SW480 (cell line): ENCODE measurements around the gene LENG1.
A peak's percentile ranks its signal among the peaks of the same experiment; 100 is the strongest.

Experiments
- DNase-seq: peaks from one replicate; pipeline ENCODE4 v3.0.0-alpha.2; 2016; ENCODE audit warnings: low spot score

The LENG1 gene

DNA sequence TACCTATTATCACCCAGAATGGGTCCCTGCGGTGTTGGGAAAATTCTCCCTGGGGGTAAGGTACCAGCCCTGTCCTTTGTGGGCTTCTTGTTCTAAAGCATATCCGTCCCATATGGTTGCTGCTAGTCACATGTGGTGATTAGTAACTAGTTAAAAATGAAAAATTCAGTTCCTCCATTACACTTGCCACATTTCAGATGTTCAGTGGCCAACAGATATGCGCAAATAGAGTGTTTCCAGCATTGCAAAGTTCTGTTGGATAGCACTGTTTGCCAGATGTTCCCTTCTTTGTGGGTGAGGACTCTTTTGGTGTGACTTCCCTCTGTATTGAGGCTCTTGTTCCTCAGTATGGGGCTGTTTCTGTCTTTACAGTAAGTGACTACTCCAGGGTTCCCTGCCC is 18.2 kb downstream of the LENG1 start:
- DNase-seq: no peak

DNA sequence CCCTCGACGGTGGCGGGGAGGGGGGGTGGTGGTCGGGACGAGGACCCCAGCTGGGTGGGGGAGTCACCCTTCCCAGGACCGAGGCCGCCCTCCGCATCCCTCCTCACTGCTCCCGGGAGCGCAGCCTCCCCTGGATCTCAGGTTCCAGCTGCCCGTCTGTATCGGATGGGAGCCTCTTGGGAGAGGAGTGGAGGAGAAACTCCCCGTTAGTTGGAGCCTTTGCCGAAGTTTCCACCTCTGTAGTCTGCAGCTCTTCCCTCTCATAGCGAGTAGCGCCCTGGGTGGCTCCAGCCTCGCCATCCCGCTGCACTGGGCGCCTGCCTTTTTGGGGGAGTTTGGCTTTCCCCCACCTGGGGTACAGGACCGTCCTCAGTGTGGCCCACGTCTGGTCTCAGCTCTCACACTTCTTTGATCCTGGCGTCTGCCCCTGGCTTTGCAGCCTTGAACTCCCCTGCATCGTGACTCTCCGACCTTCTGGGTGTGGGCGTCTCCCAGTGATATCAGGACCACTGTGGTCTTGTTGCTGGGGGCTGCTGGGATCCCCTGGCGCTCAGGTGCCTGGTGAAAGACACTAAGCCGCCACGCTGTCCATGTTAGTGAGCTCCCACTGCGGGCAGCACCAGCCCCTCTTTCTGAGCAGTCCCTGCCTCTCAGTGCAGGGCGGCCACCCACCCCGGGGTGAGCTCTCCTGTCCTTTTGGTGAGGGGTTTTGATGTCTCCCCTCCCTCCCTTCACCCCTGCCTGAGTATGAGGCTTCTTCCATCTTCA is 20.8 kb downstream of the LENG1 start:
- DNase-seq: no peak

DNA sequence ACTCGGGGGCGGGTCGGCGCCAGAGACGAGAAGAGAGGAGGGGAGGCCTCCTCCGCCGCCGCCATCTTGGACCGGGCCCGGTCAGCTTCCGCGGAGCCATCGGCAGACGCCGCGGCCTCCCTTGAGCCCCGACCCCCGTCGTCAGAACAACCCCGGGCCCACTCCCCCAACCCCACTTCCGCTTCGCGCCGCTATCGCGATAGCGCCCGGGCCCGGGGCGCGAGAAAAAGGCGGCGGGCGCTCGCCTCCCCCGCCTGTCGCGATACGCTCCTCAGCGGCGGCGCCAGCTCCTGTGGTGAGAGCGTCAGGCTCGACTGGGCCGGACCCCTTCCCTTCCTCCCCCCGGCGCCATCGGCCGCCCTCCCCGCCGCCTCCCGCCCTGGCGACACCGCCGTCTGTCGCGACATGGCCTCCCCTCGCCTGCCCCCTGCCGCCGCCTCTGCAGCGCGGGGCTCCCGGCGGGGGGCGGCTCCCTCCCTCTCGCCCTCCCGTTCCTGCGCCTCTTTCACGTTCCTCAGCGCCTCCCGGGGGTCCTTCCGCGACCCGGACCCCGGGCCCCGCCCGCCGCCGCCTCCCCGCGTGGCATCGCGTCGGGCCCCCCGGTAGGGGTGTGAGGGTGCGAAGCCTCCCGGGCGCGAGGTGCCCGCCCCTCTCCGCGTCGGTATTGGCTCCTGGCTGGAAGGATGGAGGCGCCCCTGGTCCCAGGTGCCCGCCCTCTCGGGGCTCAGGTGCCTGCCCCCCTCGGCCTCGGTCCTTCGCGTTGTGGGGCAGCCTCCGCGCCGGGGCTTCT is 21.6 kb downstream of the LENG1 start, which contains the start of gene CNOT3:
Gene CNOT3, plus strand, starts transcription at position 64 of the 790 bp plus-strand sequence. CDS start 5,217 bp downstream, outside the sequence.
- DNase-seq: no peak

DNA sequence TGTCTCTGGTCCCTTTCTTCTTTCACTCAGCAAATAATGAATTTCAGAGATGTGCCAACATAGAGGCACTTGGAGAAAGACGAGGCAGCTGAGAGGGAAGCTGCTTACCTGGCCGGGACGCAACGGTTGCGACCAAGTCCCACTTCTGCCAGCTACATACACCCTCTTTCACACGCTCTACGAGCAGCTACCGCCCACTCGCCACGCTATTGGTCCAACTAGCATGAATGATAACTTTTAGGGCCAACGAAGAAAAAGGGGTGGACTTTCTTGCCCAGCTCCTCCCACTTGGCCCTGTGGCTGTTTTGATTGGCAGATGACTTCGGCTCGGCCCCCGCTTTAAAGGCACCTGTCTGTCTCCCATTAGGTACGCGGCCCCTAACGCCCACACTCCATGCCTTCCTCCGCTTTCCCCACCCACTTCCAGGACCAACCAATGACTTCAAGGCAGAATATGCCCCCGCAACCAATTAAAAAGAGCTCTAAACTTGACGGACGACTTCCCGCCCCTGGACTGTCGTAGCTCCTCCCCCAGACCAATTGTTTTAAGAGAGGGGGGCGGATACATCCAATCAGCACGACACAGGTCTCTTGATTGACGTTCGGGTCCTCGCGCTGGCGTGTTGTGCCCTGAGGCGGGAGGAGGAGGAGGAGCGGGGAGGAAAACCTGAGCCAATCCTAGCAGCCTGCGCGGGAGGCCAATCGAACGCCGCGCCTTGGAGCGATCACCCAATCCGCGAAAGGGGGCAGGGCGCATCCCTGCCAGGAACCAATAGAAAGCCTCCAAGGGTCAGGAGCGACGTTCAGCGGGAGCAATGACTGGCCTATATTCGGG is 22.4 kb downstream of the LENG1 start:
- DNase-seq: peak; percentile 100

DNA sequence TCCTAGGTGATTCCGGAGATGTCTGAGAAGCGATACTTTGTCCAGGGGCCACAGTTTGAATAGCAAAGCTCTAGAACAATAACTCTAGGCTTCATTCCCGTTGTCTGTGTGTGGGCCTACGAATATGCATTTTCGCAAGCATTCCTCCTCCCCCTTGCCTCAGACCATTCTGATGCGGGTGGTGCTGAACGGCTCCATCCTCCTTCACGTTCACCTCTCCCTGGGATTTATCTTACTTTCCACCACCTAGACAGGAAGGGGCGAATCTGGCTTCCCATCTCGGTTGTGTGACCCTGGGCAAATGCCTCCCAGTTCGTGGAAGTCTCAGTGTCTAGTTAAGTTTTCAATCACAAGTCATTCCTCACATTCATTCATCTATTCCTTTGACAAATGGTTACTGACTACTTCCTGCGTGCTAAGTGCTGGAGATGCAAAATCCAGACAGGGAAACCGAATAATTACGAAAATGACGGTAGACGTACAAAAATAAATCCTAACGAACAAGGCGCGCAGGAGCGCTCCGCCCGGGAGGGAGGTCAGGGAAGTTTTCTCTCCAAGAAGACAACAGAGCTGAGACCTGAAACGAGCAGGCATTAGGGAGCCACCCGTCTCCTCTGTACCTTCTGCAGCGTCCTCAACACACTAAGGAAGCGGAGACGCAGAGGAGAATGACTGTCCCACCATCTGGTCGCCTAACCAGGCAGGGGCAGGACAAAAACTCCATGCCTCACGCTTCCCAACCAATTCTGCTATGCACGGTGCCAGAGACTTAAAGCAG is 23.2 kb downstream of the LENG1 start:
- DNase-seq: peak; percentile 50

DNA sequence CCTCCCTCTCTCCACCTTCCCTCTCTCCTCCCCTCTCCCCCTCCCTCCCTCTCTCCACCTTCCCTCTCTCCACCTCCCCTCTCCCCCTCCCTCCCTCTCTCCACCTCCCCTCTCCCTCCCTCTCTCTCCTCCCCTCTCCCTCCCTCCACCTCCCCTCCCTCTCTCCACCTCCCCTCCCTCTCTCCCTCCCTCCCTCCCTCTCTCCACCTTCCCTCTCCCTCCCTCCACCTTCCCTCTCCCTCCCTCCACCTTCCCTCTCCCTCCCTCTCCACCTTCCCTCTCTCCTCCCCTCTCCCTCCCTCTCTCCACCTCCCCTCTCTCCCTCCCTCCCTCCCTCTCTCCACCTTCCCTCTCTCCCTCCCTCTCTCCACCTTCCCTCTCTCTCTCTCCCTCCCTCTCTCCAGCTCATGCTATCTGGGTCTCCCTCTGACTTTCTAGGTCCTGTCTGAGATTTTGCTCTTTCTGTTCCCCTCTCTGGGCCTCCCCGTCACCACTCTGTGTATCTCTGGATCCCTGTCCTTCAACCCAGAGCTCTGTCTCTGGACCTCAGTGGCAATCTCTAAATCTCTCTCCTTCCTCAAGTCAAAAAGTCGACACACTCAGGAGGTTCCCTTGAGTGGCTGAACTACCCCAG is 25.4 kb downstream of the LENG1 start:
- DNase-seq: no peak

DNA sequence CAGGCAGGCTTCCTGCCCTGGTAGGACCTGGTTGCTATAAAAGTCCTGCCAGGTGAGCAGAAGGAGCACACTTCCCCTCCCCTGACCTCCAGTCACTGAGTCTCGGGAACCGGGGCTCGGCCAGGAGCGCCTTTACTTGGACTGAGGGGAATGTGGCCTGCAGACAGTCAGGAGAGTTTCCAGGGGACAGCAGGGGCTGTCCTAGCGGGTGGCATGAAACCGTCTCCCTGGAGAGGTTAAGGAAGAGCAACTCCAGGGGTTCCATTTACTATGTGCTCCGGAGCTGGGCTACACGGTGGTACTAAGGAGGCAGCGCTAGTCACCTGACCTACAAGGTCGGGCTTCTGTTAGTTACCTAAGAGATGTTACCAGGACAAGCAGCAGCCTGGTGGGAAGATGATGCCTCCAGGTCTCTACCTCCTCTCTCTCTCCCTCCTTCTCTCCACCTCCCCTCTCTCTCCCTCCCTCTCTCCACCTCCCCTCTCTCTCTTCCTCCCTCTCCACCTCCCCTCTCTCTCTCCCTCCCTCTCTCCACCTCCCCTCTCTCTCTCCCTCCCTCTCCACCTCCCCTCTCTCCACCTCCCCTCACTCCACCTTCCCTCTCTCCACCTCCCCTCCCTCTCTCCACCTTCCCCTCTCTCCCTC is 26.1 kb downstream of the LENG1 start:
- DNase-seq: no peak

DNA sequence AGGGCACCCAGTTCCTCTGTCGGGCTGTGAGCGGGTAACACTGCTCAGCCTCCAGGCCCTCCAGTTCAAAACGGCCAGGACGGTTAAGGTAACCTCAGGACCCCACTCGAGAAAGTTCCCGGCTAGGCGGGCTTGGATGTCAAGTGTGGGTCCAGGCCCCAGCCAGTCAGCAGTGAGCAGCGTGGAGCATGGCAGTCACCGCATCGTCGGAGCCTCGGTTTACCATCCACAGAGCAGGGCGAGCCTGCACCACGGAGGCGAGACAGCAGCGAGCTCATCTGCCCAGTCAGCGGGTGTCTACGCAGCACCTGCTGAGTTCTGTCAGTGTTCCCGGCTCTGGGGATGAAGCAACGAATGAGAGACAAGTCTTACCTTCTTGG is 29.9 kb downstream of the LENG1 start:
- DNase-seq: no peak

DNA sequence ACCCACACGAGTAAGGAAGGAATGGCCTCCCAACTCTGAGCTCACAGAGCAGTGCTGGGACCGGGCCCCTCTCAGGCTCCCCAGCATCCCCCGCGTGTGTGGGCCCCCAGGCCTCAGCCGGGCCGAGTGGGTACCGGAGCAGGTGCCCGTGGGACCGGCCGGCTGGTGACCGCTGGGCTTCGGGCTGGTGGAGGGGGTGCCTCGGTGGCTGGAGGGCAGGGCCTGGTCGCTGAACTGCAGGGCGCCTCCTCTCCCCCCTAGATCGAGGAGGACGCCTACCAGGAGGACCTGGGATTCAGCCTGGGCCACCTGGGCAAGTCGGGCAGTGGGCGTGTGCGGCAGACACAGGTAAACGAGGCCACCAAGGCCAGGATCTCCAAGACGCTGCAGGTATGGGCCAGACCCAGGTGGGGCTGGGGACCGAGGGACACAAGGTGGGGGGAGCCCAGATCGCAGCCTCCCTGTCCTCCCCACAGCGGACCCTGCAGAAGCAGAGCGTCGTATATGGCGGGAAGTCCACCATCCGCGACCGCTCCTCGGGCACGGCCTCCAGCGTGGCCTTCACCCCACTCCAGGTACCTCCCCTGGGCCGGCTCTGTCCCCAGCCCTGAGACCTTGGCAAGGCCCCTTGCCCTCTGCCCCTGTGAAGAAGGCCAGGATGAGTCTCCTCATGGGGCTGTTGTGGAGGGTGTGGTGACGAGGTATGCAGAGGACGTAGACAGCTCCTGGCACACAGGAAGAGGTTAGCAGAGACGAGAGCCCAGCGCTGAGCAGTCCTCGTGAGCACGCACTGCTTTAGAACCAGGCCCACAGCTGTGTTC is 30.5 kb downstream of the LENG1 start:
- no peak for DNase-seq

DNA sequence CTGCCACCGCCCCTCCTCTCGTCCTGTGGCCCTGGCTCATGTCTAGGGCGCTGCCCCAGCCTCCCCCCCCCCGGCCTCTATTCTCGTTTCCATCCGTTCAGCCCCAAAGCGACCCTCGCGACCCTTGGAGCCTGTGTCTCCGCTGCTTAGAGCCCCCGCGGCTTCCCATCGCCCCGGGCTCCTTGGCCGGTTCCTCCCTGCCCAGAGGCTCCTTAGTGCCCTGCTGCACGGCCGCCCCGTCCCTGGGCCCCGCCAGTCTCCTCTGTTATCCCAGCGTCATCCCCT is 31.1 kb downstream of the LENG1 start:
- DNase-seq: no peak

DNA sequence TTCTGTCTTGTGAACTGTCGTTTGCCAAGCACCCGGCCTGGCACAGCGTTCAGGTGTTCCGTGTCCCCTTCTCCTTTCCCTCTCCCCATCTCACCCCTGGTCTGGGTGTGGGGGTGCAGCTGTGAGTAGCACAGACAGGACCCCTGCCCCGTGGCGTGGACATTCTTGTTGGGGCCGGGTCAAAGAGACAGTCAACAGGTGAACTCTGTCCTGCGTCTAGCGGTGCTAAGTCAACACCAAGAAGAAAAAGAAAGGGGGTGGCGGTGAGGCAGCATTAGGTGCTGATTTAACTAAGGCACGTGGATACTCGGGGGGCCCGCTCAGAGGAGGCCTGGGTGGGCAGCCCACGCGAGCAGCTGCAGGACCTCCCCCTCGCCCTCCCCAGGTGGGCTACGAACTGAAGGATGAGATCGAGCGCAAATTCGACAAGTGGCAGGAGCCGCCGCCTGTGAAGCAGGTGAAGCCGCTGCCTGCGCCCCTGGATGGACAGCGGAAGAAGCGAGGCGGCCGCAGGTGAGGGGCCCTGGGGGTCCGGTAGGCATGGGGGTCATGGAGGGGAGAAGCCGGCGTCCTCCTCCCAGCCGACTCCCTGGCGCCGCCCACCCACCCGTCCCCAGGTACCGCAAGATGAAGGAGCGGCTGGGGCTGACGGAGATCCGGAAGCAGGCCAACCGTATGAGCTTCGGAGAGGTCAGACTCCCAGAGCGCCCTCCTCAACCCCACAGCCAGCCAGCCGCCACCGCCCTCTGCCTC is 31.7 kb downstream of the LENG1 start:
- no peak for DNase-seq

DNA sequence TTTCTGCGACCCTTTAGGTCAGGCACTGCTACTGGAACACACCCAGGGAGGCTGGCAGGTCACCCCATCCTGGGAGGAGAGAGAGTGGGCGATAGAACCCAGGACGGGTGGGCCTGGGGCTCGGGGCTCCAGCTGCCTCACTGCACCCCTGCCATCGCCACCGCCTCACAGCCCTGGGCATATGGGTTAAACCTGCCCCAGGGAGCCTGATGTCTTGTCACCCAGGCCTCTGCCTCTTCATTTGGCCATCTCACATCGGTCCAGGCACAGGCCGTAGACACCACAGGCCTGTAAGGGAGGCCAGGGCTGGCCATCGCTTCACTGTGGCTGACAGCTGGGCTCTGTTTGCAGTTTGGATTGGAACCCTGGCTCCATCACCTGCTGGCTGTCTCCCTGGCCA is 33.8 kb downstream of the LENG1 start:
- no peak for DNase-seq

DNA sequence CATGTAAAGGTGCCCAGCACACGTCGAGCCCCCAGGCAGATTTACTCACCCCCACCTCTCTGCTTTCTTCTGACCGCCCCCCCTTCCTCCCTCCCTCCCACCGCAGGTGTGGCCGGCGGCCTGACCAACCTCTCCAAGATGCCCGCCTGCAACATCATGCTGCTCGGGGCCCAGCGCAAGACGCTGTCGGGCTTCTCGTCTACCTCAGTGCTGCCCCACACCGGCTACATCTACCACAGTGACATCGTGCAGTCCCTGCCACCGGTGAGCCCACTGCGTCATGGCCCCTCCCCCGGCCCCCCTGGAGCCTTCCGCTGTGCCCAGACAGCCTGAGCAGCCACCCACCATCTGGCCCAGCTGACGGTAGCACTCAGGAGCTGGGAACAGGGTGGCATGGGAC is 35.1 kb downstream of the LENG1 start:
- DNase-seq: no peak

DNA sequence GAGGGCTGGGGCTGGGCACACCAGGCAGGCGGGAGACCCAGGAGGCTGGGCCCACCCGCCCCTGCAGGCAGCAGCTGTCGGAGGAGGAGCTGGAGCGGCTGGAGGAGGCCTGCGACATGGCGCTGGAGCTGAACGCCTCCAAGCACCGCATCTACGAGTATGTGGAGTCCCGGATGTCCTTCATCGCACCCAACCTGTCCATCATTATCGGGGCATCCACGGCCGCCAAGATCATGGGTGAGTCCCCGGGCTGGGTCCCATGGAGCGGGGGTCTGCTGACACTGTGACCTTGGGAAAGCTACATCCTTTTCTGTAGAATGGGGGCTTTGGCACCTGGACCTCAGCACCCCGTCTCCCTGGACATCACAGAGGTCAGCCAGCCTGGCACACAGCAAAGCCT is 35.8 kb downstream of the LENG1 start:
- no peak for DNase-seq

DNA sequence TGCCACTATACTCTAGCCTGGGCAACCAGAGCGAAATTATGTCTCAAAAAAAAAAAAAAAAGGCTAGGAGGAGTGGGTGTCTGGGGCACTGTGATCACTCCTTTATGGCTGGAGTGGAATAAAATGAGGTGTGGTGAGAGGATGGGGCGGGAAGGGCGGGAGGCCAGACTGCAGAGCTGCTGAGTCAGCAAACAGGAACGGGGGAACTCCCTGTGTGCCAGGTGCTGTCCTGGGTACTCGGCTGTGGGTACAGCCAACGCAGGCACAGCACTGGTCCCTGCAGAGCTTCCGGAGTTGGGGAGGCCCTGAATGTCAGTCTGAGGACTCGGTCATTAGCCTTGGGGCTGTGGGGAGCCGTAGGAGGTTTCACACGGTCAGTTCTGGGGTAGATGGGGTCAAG is 38.3 kb downstream of the LENG1 start:
- DNase-seq: no peak

DNA sequence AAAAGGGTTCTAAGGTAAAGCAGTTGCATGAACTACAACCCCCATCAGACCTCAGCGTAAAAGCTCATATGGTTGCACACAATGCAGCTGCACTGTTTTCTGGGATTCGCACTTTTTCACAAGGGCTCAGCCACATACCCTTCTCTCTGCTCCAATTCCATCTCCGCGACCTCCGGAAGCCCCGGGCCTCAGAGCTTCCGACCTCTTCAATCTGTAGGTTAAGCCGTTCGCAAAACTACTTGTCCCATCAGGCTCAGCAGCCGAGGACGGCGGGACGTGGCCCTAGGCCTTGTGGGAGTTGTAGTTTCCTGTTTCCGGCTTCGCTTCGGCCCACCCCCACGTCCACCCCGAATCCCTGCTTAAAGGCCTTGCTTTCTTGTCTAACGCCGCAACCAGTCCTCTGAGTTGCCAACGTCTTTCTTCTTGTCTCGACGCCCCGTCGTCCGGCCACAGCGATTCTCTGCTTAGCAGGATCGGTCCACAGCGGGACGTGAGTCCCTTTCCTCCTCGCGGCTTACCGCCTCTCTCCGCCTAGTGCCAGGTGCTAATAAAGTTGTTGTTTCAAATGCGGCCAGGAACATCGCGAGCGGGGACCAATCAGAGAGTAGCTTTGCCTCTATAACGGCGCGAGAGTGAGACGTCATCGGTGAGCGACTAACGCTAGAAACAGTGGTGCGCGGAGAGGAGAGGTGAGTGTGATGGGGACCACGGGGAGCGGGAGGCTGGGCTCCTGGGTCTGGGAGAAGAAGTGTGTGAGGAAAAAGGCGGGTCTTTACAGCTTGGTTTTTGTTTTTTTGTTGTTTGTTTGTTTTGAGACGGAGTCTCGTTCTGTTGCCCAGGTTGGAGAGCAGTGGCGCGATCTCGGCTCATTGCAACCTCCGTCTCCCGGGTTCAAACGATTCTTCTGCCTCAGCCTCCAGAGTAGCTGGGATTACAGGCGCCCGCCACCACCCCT is 44.1 kb downstream of the LENG1 start, which contains the start of the genes PRPF31 and TFPT:
Gene PRPF31, plus strand, starts transcription at position 646 of the 955 bp plus-strand sequence. CDS start 2,525 bp downstream, outside the sequence.
Gene TFPT, minus strand, starts transcription at position 549 of the 955 bp plus-strand sequence. Its CDS starts 388 bp downstream, at position 161.
- DNase-seq: peak; percentile 99

DNA sequence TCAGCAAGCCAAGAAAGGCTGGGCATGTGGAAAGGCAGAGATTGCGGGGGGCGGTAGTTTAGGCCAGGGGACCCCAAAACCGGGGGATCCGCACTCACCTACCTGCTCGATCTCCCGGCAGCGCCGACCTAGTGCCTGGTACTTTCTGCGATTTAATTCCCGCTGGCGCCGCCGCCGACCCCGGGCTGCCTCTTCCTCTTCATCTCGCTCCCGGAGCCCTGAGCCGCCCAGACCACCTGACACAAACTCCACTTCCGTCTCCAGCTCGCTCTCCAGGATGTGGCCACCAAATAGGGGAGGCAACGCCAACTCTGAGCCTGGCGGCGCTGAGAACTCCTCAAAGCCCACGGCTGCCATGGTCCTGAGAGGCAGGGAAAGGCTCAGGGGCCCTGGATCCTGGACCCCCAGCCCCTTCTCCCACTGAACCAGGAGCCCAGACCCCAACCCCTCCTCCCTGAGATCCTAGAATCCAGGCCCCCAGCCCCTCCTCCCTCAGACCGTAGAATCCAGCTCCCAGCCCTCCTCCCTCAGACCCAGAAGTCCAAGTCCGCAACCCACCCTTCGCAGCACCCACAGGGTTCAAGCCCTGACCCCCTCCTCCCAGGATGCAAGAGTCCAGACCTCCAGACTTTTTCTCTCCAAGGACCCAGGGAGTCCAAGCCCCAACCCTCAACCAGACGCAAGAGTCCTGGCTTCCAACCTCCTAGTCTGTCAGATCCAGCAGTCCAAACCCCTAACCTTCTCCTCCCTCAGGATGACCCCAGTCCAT is 45.0 kb downstream of the LENG1 start:
- peak; percentile 61 for DNase-seq
